ENCODE measurements around the gene TBC1D17.
"Not testable (repeated sequence)": the region's sequence is repeated elsewhere in the genome, so short reads cannot be mapped to it uniquely, and the experiment has no call there.

The TBC1D17 gene

DNA sequence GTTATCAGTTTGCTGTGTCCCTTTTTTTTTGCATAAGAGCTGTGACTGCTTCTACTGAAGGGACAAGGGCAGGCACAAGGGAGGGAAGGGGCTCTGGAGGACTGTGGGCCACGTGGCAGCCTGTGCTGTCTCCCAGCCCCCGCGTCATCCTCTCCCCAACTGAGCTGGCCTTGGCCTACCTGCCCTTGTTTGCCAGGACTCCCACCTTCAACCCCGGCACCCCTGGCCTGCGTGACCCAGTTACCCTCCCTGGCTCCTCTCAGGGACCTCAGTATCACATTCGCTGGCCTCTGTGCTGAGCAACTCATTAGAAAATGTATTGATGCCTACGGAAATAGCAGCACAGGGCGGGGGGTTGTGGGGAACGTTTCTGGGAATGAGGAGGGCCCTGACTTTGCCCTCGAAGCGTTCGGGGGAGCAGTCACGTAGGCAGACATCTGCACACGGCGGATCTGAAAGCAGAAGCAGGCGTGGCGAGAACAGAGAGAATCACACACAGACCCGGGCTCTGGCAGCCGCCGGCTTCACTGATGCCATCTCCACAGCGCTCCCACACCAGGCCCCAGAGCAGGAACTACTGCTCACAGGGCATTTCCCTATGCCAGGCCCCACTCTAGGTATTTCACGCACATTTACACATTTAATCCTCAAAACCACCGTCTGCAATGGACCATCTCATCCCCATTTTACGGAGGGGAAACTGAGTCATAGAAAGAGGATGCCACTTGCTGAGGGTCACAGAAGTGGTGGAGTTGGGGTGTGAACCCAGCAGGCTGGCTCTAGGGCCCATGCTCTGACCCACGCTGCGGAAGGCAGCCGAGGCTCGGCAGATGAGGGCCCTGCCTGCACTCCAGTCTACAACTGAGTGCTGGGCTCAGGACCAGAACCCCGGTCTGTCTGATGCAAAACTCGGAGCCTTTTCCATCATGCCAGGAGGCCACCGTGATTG, 45.8 kb downstream of the TBC1D17 start:
- no peak overlapping the region for H3K27ac ChIP-seq (ENCODE audit: poor library complexity, severe bottlenecking)
- no peak overlapping the region for H3K4me3 ChIP-seq (ENCODE audit: severe bottlenecking)
- TF ChIP-seq, protein P1, sequence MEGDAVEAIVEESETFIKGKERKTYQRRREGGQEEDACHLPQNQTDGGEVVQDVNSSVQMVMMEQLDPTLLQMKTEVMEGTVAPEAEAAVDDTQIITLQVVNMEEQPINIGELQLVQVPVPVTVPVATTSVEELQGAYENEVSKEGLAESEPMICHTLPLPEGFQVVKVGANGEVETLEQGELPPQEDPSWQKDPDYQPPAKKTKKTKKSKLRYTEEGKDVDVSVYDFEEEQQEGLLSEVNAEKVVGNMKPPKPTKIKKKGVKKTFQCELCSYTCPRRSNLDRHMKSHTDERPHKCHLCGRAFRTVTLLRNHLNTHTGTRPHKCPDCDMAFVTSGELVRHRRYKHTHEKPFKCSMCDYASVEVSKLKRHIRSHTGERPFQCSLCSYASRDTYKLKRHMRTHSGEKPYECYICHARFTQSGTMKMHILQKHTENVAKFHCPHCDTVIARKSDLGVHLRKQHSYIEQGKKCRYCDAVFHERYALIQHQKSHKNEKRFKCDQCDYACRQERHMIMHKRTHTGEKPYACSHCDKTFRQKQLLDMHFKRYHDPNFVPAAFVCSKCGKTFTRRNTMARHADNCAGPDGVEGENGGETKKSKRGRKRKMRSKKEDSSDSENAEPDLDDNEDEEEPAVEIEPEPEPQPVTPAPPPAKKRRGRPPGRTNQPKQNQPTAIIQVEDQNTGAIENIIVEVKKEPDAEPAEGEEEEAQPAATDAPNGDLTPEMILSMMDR (IDR thresholded peaks at IDR 0.05; ENCODE audit: poor library complexity, severe bottlenecking), result no peak
- H3K27me3 ChIP-seq (ENCODE audit: insufficient read depth, poor library complexity, severe bottlenecking), result no peaks in the 10 kb centered on the region
- no peaks in the 10 kb centered on the region for H3K9me3 ChIP-seq (ENCODE audit: severe bottlenecking)
- H3K36me3 ChIP-seq (ENCODE audit: low read depth), result peaks cover 69% of the 10 kb centered on the region
- ATAC-seq (ENCODE audit: low read depth) (no peak), DNase-seq (ENCODE audit: low spot score) (no peak)
- H3K4me1 ChIP-seq (ENCODE audit: insufficient read depth, poor library complexity, severe bottlenecking), result peaks cover 6% of the 10 kb centered on the region

DNA sequence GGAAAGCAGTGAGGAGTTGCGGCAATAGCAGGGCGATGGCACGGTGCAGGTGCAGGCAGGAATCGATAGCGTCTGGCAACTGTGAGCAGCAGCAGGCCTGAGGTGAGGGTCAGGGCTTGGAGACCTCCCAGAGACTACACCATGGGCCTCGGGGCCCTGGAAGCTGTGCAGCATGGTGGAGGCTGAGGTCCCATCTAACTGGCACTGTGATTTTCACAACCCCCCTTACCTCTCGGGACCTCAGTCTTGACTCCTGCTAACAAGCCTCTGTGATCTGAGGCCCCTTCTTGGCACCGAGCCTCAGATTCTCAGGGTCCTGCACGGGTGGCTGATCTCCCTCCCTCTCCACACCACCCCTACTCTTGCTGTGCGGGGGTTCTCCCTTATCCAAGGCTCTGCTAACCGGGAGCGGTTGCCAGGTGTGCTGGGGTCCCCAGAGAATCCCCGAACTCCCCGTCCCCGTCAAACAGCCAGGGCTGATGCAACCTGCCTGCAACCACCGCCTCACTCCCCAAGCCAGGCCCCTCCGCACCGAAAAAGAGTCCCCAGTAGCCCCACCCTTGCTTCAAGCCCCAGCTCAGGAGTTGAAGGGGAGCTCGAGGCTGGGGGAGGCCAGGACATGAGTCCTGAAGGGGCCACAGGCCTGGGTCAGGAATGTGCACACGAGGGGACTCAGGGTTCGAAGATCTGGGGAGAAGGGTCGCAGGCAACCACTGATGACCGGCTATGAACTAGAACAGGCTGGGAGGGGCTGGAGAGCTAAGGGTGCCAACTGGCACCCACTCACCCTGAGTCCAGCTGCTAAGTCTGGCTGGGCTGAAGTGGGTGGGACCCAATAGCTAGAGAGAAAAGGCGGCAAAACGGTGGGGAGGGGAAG, 46.7 kb downstream of the TBC1D17 start:
- H3K9me3 ChIP-seq (ENCODE audit: severe bottlenecking), result no peaks in the 10 kb centered on the region
- peaks cover 6% of the 10 kb centered on the region for H3K4me1 ChIP-seq (ENCODE audit: insufficient read depth, poor library complexity, severe bottlenecking)
- peaks cover 66% of the 10 kb centered on the region for H3K36me3 ChIP-seq (ENCODE audit: low read depth)
- H3K27ac ChIP-seq (ENCODE audit: poor library complexity, severe bottlenecking), result no peak overlapping the region
- TF ChIP-seq, protein P1 (IDR thresholded peaks at IDR 0.05; ENCODE audit: poor library complexity, severe bottlenecking), result no peak
- DNase-seq (ENCODE audit: low spot score) (no peak), ATAC-seq (ENCODE audit: low read depth) (no peak)
- H3K4me3 ChIP-seq (ENCODE audit: severe bottlenecking), result no peak overlapping the region
- H3K27me3 ChIP-seq (ENCODE audit: insufficient read depth, poor library complexity, severe bottlenecking), result no peaks in the 10 kb centered on the region

- not testable (repeated sequence) for H3K4me1 ChIP-seq (ENCODE audit: insufficient read depth, poor library complexity, severe bottlenecking); ATAC-seq (ENCODE audit: low read depth)
These were observed 47.3 kb downstream of the TBC1D17 start for GRCh38 chr19:49924881-49925210.

GRCh38 chr19:49925486-49925885, 48.0 kb downstream of the TBC1D17 start:
- ATAC-seq (ENCODE audit: low read depth) (no peak), DNase-seq (ENCODE audit: low spot score) (no peak)
- H3K27me3 ChIP-seq (ENCODE audit: insufficient read depth, poor library complexity, severe bottlenecking), result no peaks in the 10 kb centered on the region
- H3K4me1 ChIP-seq (ENCODE audit: insufficient read depth, poor library complexity, severe bottlenecking), result peaks cover 6% of the 10 kb centered on the region
- no peak overlapping the region for H3K4me3 ChIP-seq (ENCODE audit: severe bottlenecking)
- TF ChIP-seq, protein P1 (IDR thresholded peaks at IDR 0.05; ENCODE audit: poor library complexity, severe bottlenecking), result no peak
- H3K36me3 ChIP-seq (ENCODE audit: low read depth), result peaks cover 63% of the 10 kb centered on the region
- no peak overlapping the region for H3K27ac ChIP-seq (ENCODE audit: poor library complexity, severe bottlenecking)
- no peaks in the 10 kb centered on the region for H3K9me3 ChIP-seq (ENCODE audit: severe bottlenecking)

More at GRCh38 chr19:49924881-49925210, 47.3 kb downstream of the TBC1D17 start:
- not testable (repeated sequence) for H3K27ac ChIP-seq (ENCODE audit: poor library complexity, severe bottlenecking); DNase-seq (ENCODE audit: low spot score); H3K9me3 ChIP-seq (ENCODE audit: severe bottlenecking); H3K27me3 ChIP-seq (ENCODE audit: insufficient read depth, poor library complexity, severe bottlenecking); H3K4me3 ChIP-seq (ENCODE audit: severe bottlenecking)
- H3K36me3 ChIP-seq (ENCODE audit: low read depth), result peaks cover 66% of the 10 kb centered on the region

DNA sequence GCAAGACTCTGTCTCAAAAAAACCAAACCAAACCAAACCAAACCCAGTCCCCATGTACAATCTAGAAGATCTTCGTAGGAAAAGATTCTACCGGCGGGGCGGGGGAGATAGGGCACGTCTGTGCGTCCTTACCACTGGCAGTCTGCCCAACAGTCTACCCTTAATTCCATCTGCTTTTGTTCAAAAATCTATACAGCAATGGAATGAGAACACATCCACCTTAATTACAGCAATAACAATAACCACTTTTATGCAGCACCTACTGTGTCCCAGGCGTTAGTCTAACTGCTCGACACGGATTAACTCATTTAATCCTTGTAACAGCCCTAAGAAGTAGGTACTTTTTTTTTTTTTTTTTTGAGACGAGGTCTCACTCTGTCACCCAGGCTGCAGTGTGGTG, 49.0 kb downstream of the TBC1D17 start:
- Histone ChIP-seq H3K9me3 (ENCODE audit: severe bottlenecking) (no peaks in the 10 kb centered on the region), H3K27me3 (ENCODE audit: insufficient read depth, poor library complexity, severe bottlenecking) (no peaks in the 10 kb centered on the region), H3K27ac (ENCODE audit: poor library complexity, severe bottlenecking) (no peak overlapping the region), H3K36me3 (ENCODE audit: low read depth) (peaks cover 71% of the 10 kb centered on the region), H3K4me1 (ENCODE audit: insufficient read depth, poor library complexity, severe bottlenecking) (peaks cover 6% of the 10 kb centered on the region), H3K4me3 (ENCODE audit: severe bottlenecking) (no peak overlapping the region)
- TF ChIP-seq, protein P1 (IDR thresholded peaks at IDR 0.05; ENCODE audit: poor library complexity, severe bottlenecking), result no peak
- DNase-seq (ENCODE audit: low spot score), result no peak
- no peak for ATAC-seq (ENCODE audit: low read depth)
